G401 (cell line): ENCODE data around the gene ZNF419. TPM values are rescaled to one million over a fixed set of nuclear protein-coding genes. Genes with fewer than 3 reads are reported as not detected.
"Not testable (repeated sequence)": the region's sequence is repeated elsewhere in the genome, so short reads cannot be mapped to it uniquely, and the experiment has no call there.

Experiments
- DNase-seq: peaks from one replicate; pipeline ENCODE4 v3.0.0-alpha.2; 2015; ENCODE audit warnings: low spot score
- in situ Hi-C: cut with HindIII; loops from 2 replicates; pipeline ENCODE4 v1.10.0; 2016; ENCODE audit warnings: low sequenced_read_pairs, mixed read lengths
- total RNA-seq: library from RNA; depleted of rRNA; stranded (reverse); fragments of >200 nt; shearing (Covaris generic); gene quantifications from 2 replicates; pipeline ENCODE4 v1.2.3, GENCODE V29; 2014; rRNA removed

The ZNF419 gene
- total RNA-seq, 1 experiment from 2014 or later, result 9.2 TPM

DNA sequence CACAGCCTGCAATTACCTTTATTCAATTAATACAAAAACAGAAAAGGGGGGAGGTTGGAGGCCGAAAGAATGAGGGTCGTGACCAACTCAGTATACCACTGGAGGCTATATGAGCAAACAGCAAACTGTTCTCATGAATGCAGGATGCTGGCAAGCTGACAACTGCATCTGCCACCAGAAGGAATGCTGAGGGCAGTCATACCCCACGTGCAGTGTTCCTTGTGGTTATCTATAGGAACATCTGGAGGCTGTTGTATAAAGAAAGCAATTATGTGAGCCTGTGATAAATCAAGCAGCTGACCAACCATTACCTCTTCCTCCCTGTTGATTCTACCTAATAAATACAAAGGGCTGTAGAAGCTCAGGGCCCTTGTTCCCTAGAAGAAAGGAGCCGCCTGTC is 30.5 kb downstream of the ZNF419 start:
- in situ Hi-C loops, DNase-seq: not testable (repeated sequence)

DNA sequence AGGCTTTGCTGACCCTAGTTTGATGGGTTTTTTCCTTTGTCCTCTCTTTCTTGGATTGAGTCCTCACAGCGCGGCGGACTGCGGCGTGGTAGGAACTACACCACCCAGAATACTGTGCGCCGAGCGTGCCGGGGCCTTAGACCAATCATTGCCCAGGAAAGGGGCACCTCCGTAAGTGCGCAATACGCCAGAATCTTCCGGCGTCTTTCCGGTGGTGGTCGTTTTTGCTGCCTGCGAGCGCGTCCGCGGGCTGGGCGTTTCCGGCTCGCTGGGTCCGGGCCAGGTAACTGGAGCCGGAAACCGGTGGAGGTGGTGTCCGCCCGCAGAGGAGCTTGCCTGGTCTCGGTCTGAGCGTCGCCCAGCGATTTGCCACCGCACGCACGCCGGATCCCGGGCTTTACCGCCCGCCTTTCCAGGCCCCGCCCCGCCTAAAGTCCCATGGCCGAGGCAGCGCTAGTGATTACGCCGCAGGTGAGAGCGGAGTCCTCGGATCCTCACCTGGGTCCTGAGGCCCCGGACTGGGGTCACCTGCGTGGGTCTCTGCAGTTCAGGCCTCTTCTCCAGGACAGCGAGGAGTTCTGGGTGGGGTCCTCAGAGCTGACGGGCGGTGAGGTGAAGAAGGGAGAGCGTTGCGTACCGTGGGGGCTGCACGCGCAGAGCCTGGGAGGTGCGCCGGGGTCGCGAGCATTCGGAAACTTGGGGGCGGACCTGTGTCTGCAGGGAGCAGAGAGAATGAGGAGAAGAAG is 39.8 kb downstream of the ZNF419 start, which contains the start of gene ZNF549:
Gene ZNF549 (plus strand): TSS at position 221 of the 746 bp plus-strand sequence. CDS start 218 bp downstream, at position 439.
- in situ Hi-C loops, result no loop called here
- peak; percentile 95 for DNase-seq

DNA sequence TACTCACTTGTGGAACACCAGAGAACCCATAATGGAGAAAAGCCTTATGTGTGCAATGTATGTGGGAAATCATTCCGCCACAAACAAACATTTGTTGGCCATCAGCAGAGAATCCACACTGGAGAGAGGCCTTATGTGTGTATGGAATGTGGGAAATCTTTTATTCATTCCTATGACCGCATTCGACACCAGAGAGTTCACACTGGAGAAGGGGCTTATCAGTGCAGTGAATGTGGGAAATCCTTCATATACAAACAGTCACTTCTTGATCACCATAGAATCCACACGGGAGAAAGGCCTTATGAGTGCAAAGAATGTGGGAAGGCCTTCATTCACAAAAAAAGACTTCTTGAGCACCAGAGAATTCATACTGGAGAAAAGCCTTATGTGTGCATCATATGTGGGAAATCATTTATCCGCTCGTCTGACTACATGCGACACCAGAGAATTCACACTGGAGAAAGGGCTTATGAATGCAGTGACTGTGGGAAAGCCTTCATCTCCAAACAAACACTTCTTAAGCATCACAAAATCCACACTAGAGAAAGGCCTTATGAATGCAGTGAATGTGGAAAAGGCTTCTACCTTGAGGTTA is 50.5 kb downstream of the ZNF419 start:
- in situ Hi-C loops, result no loop called here
- no peak for DNase-seq

Other genes starting within 250 kb of the ZNF419 start
- gene ZNF805, start 247.1 kb upstream of the ZNF419 start, total RNA-seq, result 8.8 and 9.2 TPM in 2 replicates
- 19.5 and 29.1 TPM in 2 replicates for gene ZNF460, start 207.3 kb upstream of the ZNF419 start, total RNA-seq
- 6.4 and 9.6 TPM in 2 replicates for gene ZNF543, start 167.3 kb upstream of the ZNF419 start, total RNA-seq
- 9.2 and 9.5 TPM in 2 replicates for gene ZNF304, start 136.5 kb upstream of the ZNF419 start, total RNA-seq
- 18.6 and 19.0 TPM in 2 replicates for gene TRAPPC2B, start 124.2 kb upstream of the ZNF419 start, total RNA-seq
- gene ZNF547, start 124.2 kb upstream of the ZNF419 start, total RNA-seq, result 0.68 and 1.7 TPM in 2 replicates
- gene ZNF548, start 97.9 kb upstream of the ZNF419 start, total RNA-seq, result 4.1 and 6.0 TPM in 2 replicates
- gene ZNF17, start 76.6 kb upstream of the ZNF419 start, total RNA-seq, result 7.1 and 10.4 TPM in 2 replicates
- gene ZNF749, start 52.4 kb upstream of the ZNF419 start, total RNA-seq, result 6.6 and 16.3 TPM in 2 replicates
- gene VN1R1, start 30.6 kb upstream of the ZNF419 start, total RNA-seq, result not detected in 2 replicates
- gene ZNF772, start 10.2 kb upstream of the ZNF419 start, total RNA-seq, result 3.3 and 9.1 TPM in 2 replicates
- 3.8 and 11.8 TPM in 2 replicates for gene ZNF773, start 12.2 kb downstream of the ZNF419 start, total RNA-seq
- 2.6 and 3.9 TPM in 2 replicates for gene ZNF549, start 39.6 kb downstream of the ZNF419 start, total RNA-seq
- gene ZNF550, start 72.1 kb downstream of the ZNF419 start, total RNA-seq, result 5.9 and 6.3 TPM in 2 replicates
- 9.0 and 9.4 TPM in 2 replicates for gene ZNF416, start 91.2 kb downstream of the ZNF419 start, total RNA-seq
- gene ZIK1, start 96.4 kb downstream of the ZNF419 start, total RNA-seq, result not detected in 2 replicates
- 6.5 and 8.3 TPM in 2 replicates for gene ZNF530, start 112.1 kb downstream of the ZNF419 start, total RNA-seq
- gene ZNF134, start 126.5 kb downstream of the ZNF419 start, total RNA-seq, result 6.2 and 19.6 TPM in 2 replicates
- 10.8 and 16.9 TPM in 2 replicates for gene ZNF211, start 145.4 kb downstream of the ZNF419 start, total RNA-seq
- 0.55 and 1.3 TPM in 2 replicates for gene ZSCAN4, start 181.2 kb downstream of the ZNF419 start, total RNA-seq
- gene ZNF551, start 194.2 kb downstream of the ZNF419 start, total RNA-seq, result 11.7 and 15.8 TPM in 2 replicates
- not detected in 2 replicates for gene ZNF154, start 221.5 kb downstream of the ZNF419 start, total RNA-seq
- gene ZNF671, start 239.9 kb downstream of the ZNF419 start, total RNA-seq, result not detected in 2 replicates